ENCODE measurements around the gene MACROD2.

The MACROD2 gene

DNA sequence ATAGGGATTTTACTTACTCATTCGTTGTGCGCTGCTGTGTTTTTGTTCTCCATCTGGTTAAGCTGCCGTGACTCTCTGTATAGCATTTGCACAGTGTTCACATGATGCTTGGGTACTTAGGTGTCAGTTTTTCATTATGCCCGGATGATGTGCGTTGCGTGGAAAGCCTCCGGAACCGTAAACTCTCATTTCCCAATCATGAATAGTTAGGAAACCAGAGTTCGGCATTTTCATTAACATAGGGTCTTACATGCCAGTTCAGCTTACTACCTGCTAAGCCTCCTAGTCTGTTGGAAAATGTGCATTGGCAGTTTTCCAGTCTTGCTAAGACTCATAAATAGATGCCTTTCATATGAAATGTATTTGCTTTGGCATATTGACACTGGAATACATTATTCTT lies 825.5 kb downstream of the MACROD2 start:
- TF ChIP-seq, protein P1, sequence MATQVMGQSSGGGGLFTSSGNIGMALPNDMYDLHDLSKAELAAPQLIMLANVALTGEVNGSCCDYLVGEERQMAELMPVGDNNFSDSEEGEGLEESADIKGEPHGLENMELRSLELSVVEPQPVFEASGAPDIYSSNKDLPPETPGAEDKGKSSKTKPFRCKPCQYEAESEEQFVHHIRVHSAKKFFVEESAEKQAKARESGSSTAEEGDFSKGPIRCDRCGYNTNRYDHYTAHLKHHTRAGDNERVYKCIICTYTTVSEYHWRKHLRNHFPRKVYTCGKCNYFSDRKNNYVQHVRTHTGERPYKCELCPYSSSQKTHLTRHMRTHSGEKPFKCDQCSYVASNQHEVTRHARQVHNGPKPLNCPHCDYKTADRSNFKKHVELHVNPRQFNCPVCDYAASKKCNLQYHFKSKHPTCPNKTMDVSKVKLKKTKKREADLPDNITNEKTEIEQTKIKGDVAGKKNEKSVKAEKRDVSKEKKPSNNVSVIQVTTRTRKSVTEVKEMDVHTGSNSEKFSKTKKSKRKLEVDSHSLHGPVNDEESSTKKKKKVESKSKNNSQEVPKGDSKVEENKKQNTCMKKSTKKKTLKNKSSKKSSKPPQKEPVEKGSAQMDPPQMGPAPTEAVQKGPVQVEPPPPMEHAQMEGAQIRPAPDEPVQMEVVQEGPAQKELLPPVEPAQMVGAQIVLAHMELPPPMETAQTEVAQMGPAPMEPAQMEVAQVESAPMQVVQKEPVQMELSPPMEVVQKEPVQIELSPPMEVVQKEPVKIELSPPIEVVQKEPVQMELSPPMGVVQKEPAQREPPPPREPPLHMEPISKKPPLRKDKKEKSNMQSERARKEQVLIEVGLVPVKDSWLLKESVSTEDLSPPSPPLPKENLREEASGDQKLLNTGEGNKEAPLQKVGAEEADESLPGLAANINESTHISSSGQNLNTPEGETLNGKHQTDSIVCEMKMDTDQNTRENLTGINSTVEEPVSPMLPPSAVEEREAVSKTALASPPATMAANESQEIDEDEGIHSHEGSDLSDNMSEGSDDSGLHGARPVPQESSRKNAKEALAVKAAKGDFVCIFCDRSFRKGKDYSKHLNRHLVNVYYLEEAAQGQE (IDR thresholded peaks at IDR 0.05; ENCODE audit: insufficient read depth in 1 of 2, low read depth in 2 of 2, low read length in 2 of 2), result no peak
- TF ChIP-seq POLR2AphosphoS5 (IDR thresholded peaks at IDR 0.05; ENCODE audit: low read depth, low read length) (no peak), TAF1 (IDR thresholded peaks at IDR 0.05; ENCODE audit: borderline replicate concordance, insufficient read depth, low read length) (no peak)

DNA sequence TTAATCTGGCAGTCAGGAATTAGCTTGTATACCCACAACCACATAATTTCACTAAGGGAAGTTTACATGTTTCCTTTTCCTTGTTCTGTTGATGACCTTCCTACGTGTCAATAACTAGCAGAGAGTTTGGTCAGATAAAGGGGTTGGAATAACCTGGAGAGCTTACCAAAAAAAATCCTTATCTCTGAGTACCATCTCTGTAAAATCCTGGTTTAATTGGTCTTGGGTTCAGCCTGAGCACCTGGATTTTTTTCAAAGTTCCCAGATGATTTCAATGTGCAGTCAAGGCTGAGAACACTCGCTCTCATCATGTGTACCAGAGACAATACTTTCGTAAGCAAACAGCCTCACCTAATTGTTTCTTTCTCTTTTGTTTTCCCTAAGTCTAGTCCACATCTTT lies 825.9 kb downstream of the MACROD2 start:
- TF ChIP-seq, protein P1 (IDR thresholded peaks at IDR 0.05; ENCODE audit: insufficient read depth in 1 of 2, low read depth in 2 of 2, low read length in 2 of 2), result no peak
- TF ChIP-seq TAF1 (IDR thresholded peaks at IDR 0.05; ENCODE audit: borderline replicate concordance, insufficient read depth, low read length) (no peak), FOXP2 (optimal IDR thresholded peaks at IDR 0.05; ENCODE audit: borderline replicate concordance, extremely low read depth, extremely low read length, insufficient read depth) (no peak), SIN3A (IDR thresholded peaks at IDR 0.05; ENCODE audit: borderline replicate concordance, insufficient read depth, low read length) (no peak), POLR2AphosphoS5 (IDR thresholded peaks at IDR 0.05; ENCODE audit: low read depth, low read length) (no peak)

DNA sequence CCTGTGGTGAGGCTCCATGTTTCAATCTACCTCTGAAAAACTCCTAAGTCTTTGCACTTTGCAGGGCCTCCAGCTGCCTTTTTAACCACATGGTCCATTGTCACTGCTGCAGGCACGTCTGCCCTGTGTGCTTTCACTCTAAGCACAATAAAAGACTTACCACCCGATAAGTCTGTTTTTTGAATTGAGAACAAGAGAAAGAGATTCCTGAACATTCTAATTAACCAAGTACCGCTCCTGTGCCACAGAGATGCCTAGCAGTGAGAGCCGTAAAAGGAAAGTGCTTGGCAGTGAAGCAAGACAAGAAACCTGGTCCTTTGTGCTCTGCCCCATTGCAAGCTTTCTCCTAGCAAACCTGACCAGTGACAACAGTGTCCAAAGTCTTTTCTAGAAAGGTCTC lies 829.7 kb downstream of the MACROD2 start:
- TF ChIP-seq, protein P1 (IDR thresholded peaks at IDR 0.05; ENCODE audit: insufficient read depth in 1 of 2, low read depth in 2 of 2, low read length in 2 of 2), result no peak
- TF ChIP-seq TAF1 (IDR thresholded peaks at IDR 0.05; ENCODE audit: borderline replicate concordance, insufficient read depth, low read length) (no peak), FOXP2 (optimal IDR thresholded peaks at IDR 0.05; ENCODE audit: borderline replicate concordance, extremely low read depth, extremely low read length, insufficient read depth) (no peak), SIN3A (IDR thresholded peaks at IDR 0.05; ENCODE audit: borderline replicate concordance, insufficient read depth, low read length) (no peak), POLR2AphosphoS5 (IDR thresholded peaks at IDR 0.05; ENCODE audit: low read depth, low read length) (no peak)

DNA sequence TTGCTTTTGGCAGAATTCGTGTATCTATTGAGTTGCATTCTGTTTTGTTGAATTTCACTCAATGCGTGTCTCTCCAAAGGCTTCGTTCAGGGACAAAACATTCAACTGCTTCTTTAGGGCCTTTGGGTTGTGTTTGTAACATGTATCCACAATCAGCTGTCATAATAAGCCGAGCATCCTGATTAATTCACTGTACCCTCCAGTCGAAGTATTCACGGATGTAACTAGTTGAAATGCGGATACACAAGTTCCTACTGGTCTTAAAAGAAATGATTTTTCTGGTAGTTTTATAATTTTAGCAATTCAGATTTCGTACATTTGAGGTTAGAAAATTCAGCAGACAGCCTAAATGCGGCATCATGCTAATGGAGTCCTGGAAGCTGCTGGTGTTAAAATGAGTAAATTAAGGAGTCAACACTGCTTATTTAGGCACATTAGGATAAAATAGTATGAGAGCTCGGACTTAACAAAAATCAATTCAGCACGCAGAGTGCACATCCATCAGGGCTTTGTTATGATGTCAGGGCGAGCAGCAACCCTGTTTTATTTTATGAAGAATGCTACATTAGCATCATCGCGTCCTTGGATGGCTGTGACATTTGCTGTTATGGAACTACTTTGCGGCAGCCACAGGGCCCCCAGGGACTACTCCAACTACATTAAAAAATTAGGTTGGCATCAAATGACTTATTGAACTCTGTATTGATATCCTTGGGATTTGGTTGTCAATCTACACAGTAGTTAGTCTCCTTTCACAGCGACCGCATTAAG lies 831.4 kb downstream of the MACROD2 start:
- no peak for TF ChIP-seq FOXP2 (optimal IDR thresholded peaks at IDR 0.05; ENCODE audit: borderline replicate concordance, extremely low read depth, extremely low read length, insufficient read depth)
- no peak for TF ChIP-seq POLR2AphosphoS5 (IDR thresholded peaks at IDR 0.05; ENCODE audit: low read depth, low read length)
- TF ChIP-seq TAF1 (IDR thresholded peaks at IDR 0.05; ENCODE audit: borderline replicate concordance, insufficient read depth, low read length), result no peak
- TF ChIP-seq, protein P1 (IDR thresholded peaks at IDR 0.05; ENCODE audit: insufficient read depth in 1 of 2, low read depth in 2 of 2, low read length in 2 of 2), result no peak
- no peak for TF ChIP-seq SIN3A (IDR thresholded peaks at IDR 0.05; ENCODE audit: borderline replicate concordance, insufficient read depth, low read length)
